ENCODE measurements around the gene SAMD13. TPM values are rescaled to one million over a fixed set of nuclear protein-coding genes. Genes with fewer than 3 reads are reported as not detected.

The SAMD13 gene
- total and polyA plus RNA-seq, 2 of the 8 experiments (the other 6 are each of a cell fraction or from before 2014, with no cell fraction given): 0.86 to 2.3 TPM

- H2BK120ac ChIP-seq (replicated peaks; ENCODE audit: low read depth, low read length): no peak overlapping the region
- FAIRE-seq (no peak), DNase-seq (ENCODE audit: low read depth in 1 of 2, low spot score in 2 of 2) (no peak)
- H3K4me3 ChIP-seq (ENCODE audit: extremely low read depth in 1 of 4, insufficient read depth in 2 of 4, low read depth in 3 of 4, low read length in 4 of 4): no peak overlapping the region
- H2BK15ac ChIP-seq (ENCODE audit: low read length): no peak overlapping the region
- H3K79me2 ChIP-seq (ENCODE audit: control insufficient read depth in 1 of 2, insufficient read depth in 2 of 2, low read length in 2 of 2): no peaks in the 10 kb centered on the region
- no peak overlapping the region for H3K18ac ChIP-seq (ENCODE audit: extremely low read depth, low read length)
- H3K56ac ChIP-seq (replicated peaks; ENCODE audit: insufficient read length, low read depth, low read length): no peak overlapping the region
- no peak overlapping the region for H3K9ac ChIP-seq (replicated peaks in 1 of 4; ENCODE audit: extremely low read depth in 1 of 4, low read depth in 3 of 4, low read length in 3 of 4)
- H4K91ac ChIP-seq (replicated peaks; ENCODE audit: insufficient read length, low read length): no peak overlapping the region
- no peak overlapping the region for H3K4ac ChIP-seq (replicated peaks; ENCODE audit: insufficient read length, low read depth, low read length)
- H2BK12ac ChIP-seq (ENCODE audit: low read depth, low read length): no peak overlapping the region
- POLR2A ChIA-PET (ENCODE audit: partially characterized antibody): no interaction called here
- H3K4me2 ChIP-seq (ENCODE audit: insufficient read depth in 1 of 2, low read depth in 2 of 2, low read length in 2 of 2): no peak overlapping the region
- H2AFZ ChIP-seq (ENCODE audit: low read length): no peak overlapping the region
- no peak overlapping the region for H3K27ac ChIP-seq (ENCODE audit: low read depth, low read length)
- H3K4me1 ChIP-seq (replicated peaks in 1 of 4; ENCODE audit: control insufficient read depth in 3 of 4, insufficient read depth in 4 of 4, low read length in 3 of 4): no peaks in the 10 kb centered on the region
- no peaks in the 10 kb centered on the region for H3K23me2 ChIP-seq (ENCODE audit: low read depth, low read length)
- WGBS, 2 experiments (ENCODE audit: extremely low coverage in 1 of 2, insufficient coverage in 1 of 2, insufficient read length in 1 of 2, insufficient replicate concordance in 2 of 2, low coverage in 1 of 2, low lambda C conversion rate in 2 of 2, missing lambda C conversion rate in 1 of 2): 93% methylated on average over 1 of the region's 1 CpG; no CpG with 5 or more reads in 1 of the 2 experiments
- no peak overlapping the region for H2AK5ac ChIP-seq (ENCODE audit: low read depth, low read length)
- CTCF ChIA-PET (ENCODE audit: partially characterized antibody): no interaction called here
- H3K14ac ChIP-seq (ENCODE audit: insufficient read length): no peak overlapping the region
- H2BK5ac ChIP-seq (ENCODE audit: low read depth, low read length): no peak overlapping the region
- H3K23ac ChIP-seq (ENCODE audit: insufficient read length): no peak overlapping the region
- H4K20me1 ChIP-seq (replicated peaks in 1 of 2; ENCODE audit: control insufficient read depth in 1 of 2, insufficient read depth in 2 of 2, low read length in 2 of 2): no peaks in the 10 kb centered on the region
- TF ChIP-seq BCL11A (IDR thresholded peaks at IDR 0.05; ENCODE audit: low read depth in 2 of 2, low read length in 2 of 2) (no peak), EGR1 (IDR thresholded peaks at IDR 0.05; ENCODE audit: borderline replicate concordance, low read depth, low read length) (0 out of 2 replicates have a peak, but pooled peaks have one; percentile 14)
- no peaks in the 10 kb centered on the region for H3K36me3 ChIP-seq (ENCODE audit: control insufficient read depth in 2 of 4, insufficient read depth in 4 of 4, low read length in 3 of 4)
- H3K79me1 ChIP-seq (ENCODE audit: low read depth, low read length): no peaks in the 10 kb centered on the region
- H3K27me3 ChIP-seq (replicated peaks in 1 of 4; ENCODE audit: control insufficient read depth in 3 of 4, extremely low read depth in 1 of 4, insufficient read depth in 3 of 4, low read length in 3 of 4): no peaks in the 10 kb centered on the region
- no peak overlapping the region for H2BK20ac ChIP-seq (ENCODE audit: low read length)
- H4K8ac ChIP-seq (ENCODE audit: extremely low read depth, insufficient read depth, low read length): no peak overlapping the region
- H3K9me3 ChIP-seq (ENCODE audit: insufficient read depth in 2 of 2, low read depth in 1 of 2, low read length in 1 of 2): no peaks in the 10 kb centered on the region
- no peak overlapping the region for H4K5ac ChIP-seq (ENCODE audit: insufficient read length, low read depth, low read length)
Measured at GRCh38 chr1:84344286-84344685, 42.8 kb downstream of the SAMD13 start.
